ENCODE data around the gene EML2. TPM values are rescaled to one million over a fixed set of nuclear protein-coding genes. Genes with fewer than 3 reads are reported as not detected.
"Not testable (repeated sequence)": the region's sequence is repeated elsewhere in the genome, so short reads cannot be mapped to it uniquely, and the experiment has no call there.

EML2 gene
- total RNA-seq, 4 donors from 2014 or later, result 17.5 to 60.2 (median 46.9) TPM

- peak in 2 of 3 donors; percentile 63 to 67 for DNase-seq
- no peak for TF ChIP-seq POLR2A (IDR thresholded peaks at IDR 0.05)
- no peak for TF ChIP-seq CTCF (IDR thresholded peaks at IDR 0.05)
- Histone ChIP-seq H3K36me3 (peaks cover 0 to 26% (median 0%) of the 10 kb centered on the region in 3 donors), H3K27ac (no peak overlapping the region), H3K4me1 (peaks cover 0 to 4% (median 0%) of the 10 kb centered on the region in 4 donors), H3K27me3 (no peaks in the 10 kb centered on the region), H3K9me3 (no peaks in the 10 kb centered on the region), H3K4me3 (no peak overlapping the region)
Observed at GRCh38 chr19:45632468-45633196, 6.6 kb downstream of the EML2 start.

- no peaks in the 10 kb centered on the region for H3K27me3 ChIP-seq
- no peaks in the 10 kb centered on the region for H3K9me3 ChIP-seq
- H3K27ac ChIP-seq, result no peak overlapping the region
- TF ChIP-seq POLR2A (IDR thresholded peaks at IDR 0.05), result no peak
- TF ChIP-seq CTCF (IDR thresholded peaks at IDR 0.05), result no peak
- H3K36me3 ChIP-seq, result peaks cover 0 to 30% (median 0%) of the 10 kb centered on the region in 3 donors
- peaks cover 0 to 4% (median 0%) of the 10 kb centered on the region in 4 donors for H3K4me1 ChIP-seq
- DNase-seq, result no peak
- no peak overlapping the region for H3K4me3 ChIP-seq
Observed at GRCh38 chr19:45630463-45630862, 8.7 kb downstream of the EML2 start.

- no peak for TF ChIP-seq POLR2A (IDR thresholded peaks at IDR 0.05)
- no peak for TF ChIP-seq CTCF (IDR thresholded peaks at IDR 0.05)
- Histone ChIP-seq H3K36me3 (peaks cover 0 to 36% (median 0%) of the 10 kb centered on the region in 3 donors), H3K4me3 (no peak overlapping the region)
Observed at GRCh38 chr19:45629704-45630103, 9.5 kb downstream of the EML2 start.

GRCh38 chr19:45628219-45628618, 11.0 kb downstream of the EML2 start:
- not testable (repeated sequence) for H3K27ac ChIP-seq, H3K4me1 ChIP-seq, H3K27me3 ChIP-seq, H3K4me3 ChIP-seq, DNase-seq, H3K9me3 ChIP-seq
- peaks cover 0 to 42% (median 0%) of the 10 kb centered on the region in 3 donors for H3K36me3 ChIP-seq

More at GRCh38 chr19:45629704-45630103, 9.5 kb downstream of the EML2 start:
- Histone ChIP-seq H3K9me3 (no peaks in the 10 kb centered on the region), H3K4me1 (peaks cover 0 to 4% (median 0%) of the 10 kb centered on the region in 4 donors), H3K27ac (no peak overlapping the region), H3K27me3 (no peaks in the 10 kb centered on the region)
- no peak for DNase-seq

DNA sequence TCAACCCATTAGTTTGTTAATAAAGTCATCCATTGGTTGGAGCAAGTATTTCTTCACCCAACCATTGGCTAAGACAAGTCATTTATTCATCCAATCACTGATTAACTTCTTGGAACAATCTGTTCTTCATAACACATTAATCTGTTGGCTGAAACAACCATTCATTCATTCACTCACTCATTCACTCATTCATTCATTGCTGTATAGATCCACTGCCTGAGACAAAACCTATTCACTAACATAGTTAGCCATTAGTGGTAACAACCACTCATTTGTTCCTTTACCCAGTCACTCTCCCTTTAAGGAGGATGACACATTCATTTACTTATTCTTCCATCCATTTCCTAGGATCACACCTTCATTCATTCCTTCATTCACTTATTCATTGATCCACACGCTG, 15.2 kb downstream of the EML2 start:
- Histone ChIP-seq H3K27ac (no peak overlapping the region), H3K27me3 (no peaks in the 10 kb centered on the region), H3K9me3 (no peaks in the 10 kb centered on the region), H3K36me3 (peaks cover 0 to 63% (median 0%) of the 10 kb centered on the region in 3 donors), H3K4me1 (no peaks in the 10 kb centered on the region), H3K4me3 (no peak overlapping the region)
- no peak for DNase-seq
- TF ChIP-seq CTCF (IDR thresholded peaks at IDR 0.05) (no peak), POLR2A (IDR thresholded peaks at IDR 0.05) (no peak)

DNA sequence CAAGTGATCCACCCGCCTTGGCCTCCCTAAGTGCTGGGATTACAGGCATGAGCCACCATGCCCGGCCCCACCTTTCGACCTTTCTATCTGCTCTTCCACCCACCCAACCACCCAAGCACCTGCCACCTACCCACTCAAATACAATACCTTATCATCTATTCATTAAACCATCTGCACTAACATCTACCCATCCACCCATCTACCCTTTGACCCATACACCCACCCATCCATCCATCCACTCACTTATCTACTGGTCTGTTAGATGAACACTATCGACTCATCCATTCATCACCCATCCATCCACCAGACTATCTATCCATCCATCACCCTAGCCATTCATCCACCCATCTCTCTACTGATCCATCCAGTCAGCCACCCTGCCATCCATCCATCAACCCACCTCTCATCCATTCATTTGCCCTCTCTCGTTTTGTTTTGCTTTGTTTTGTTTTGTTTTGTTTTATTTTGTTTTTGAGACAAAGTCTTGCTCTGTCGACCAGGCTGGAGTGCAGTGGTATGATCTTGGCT, 17.2 kb downstream of the EML2 start:
- no peak for TF ChIP-seq CTCF (IDR thresholded peaks at IDR 0.05)
- TF ChIP-seq POLR2A (IDR thresholded peaks at IDR 0.05), result no peak

More for the DNA sequence above, 17.2 kb downstream of the EML2 start:
- Histone ChIP-seq H3K36me3 (peaks cover 0 to 54% (median 0%) of the 10 kb centered on the region in 3 donors), H3K4me3 (no peak overlapping the region), H3K4me1 (no peaks in the 10 kb centered on the region), H3K9me3 (no peaks in the 10 kb centered on the region), H3K27me3 (no peaks in the 10 kb centered on the region), H3K27ac (no peak overlapping the region)
- no peak for DNase-seq
